ENCODE results near the gene MRPL53.

GRCh38 chr2:74481431-74481830 is 9.0 kb upstream of the MRPL53 start:
- TF ChIP-seq CTCF (IDR thresholded peaks at IDR 0.05) (no peak), POLR2A (IDR thresholded peaks at IDR 0.05) (no peak)

Data from body of pancreas (tissue), 4 donors.